ENCODE measurements around the gene PICK1.

GRCh38 chr22:38031491-38031890 is 25.7 kb upstream of the PICK1 start:
- TF ChIP-seq POLR2AphosphoS5 (IDR thresholded peaks at IDR 0.05; ENCODE audit: low read depth, low read length), result no peak
- TF ChIP-seq CTCF (IDR thresholded peaks at IDR 0.05), result no peak
- TF ChIP-seq, protein P1, sequence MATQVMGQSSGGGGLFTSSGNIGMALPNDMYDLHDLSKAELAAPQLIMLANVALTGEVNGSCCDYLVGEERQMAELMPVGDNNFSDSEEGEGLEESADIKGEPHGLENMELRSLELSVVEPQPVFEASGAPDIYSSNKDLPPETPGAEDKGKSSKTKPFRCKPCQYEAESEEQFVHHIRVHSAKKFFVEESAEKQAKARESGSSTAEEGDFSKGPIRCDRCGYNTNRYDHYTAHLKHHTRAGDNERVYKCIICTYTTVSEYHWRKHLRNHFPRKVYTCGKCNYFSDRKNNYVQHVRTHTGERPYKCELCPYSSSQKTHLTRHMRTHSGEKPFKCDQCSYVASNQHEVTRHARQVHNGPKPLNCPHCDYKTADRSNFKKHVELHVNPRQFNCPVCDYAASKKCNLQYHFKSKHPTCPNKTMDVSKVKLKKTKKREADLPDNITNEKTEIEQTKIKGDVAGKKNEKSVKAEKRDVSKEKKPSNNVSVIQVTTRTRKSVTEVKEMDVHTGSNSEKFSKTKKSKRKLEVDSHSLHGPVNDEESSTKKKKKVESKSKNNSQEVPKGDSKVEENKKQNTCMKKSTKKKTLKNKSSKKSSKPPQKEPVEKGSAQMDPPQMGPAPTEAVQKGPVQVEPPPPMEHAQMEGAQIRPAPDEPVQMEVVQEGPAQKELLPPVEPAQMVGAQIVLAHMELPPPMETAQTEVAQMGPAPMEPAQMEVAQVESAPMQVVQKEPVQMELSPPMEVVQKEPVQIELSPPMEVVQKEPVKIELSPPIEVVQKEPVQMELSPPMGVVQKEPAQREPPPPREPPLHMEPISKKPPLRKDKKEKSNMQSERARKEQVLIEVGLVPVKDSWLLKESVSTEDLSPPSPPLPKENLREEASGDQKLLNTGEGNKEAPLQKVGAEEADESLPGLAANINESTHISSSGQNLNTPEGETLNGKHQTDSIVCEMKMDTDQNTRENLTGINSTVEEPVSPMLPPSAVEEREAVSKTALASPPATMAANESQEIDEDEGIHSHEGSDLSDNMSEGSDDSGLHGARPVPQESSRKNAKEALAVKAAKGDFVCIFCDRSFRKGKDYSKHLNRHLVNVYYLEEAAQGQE (IDR thresholded peaks at IDR 0.05; ENCODE audit: insufficient read depth in 1 of 2, low read depth in 2 of 2, low read length in 1 of 2), result no peak
